ENCODE data around the gene PXN. TPM values are rescaled to one million over a fixed set of nuclear protein-coding genes. Genes with fewer than 3 reads are reported as not detected.
"Not testable (repeated sequence)": the region's sequence is repeated elsewhere in the genome, so short reads cannot be mapped to it uniquely, and the experiment has no call there.

The PXN gene
- total and polyA plus RNA-seq, 4 experiments from 2014 or later = 81.7 to 126 (median 112) TPM

DNA sequence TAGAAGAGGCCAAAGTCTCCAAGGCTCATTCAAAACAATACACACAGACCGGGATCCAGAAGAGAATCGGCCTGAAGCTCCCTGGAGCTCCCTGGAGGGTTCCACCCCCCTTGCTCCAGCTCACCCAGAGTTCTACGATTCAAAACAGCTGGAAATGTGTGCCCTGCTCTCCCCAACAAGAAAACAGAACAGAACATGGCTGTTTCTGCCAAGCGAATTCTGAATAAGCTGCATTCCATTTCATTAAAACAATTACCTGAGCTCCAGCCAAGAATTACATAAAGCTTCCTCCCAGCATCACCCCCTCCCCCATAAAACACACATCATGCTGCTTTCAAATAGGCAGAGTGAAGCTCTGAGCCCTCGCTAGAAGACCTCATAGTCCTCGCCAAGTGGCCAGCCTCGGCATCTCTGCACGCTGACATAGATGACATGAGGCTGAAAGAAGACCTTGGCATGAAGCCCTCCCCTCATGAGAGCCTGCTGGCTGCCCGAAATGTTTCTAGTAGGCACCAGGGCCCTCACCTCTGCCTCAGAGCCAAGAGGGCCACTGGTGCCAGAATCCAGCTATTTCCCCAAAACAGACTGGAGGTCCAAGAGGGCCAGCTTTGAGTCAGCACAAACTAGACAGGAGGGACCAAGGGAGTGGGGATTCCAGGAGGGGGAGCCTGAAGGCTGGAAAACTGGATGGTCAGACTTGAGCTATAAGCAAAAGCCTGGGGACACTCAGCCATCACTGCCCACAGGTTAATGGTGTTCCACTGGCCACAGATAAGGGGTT, 8.3 kb downstream of the PXN start:
- H3K9me3 ChIP-seq (ENCODE audit: control insufficient read depth in 1 of 2, low read length in 2 of 2) = no peaks in the 10 kb centered on the region
- H3K27me3 ChIP-seq (ENCODE audit: insufficient read depth, low read length) = no peaks in the 10 kb centered on the region
- no peak overlapping the region for H3K4me3 ChIP-seq (ENCODE audit: low read length in 2 of 2)
- Mint-ChIP-seq H3K27ac (peak overlapping the region; percentile 77 to 96 (median 91)), H3K4me3 (peak overlapping the region in 7 of 8 donors; percentile 20 to 71 (median 41)), H3K27me3 (no peaks in the 10 kb centered on the region), H3K36me3 (peaks cover 14 to 48% of the 10 kb centered on the region in 2 donors), H3K4me1 (peaks cover 64 to 94% (median 82%) of the 10 kb centered on the region in 4 donors), H3K9me3 (peaks cover 0 to 3% (median 0%) of the 10 kb centered on the region in 8 donors)
- no peak for DNase-seq
- H3K36me3 ChIP-seq (ENCODE audit: insufficient read depth, low read length) = no peaks in the 10 kb centered on the region
- ChIA-PET POLR2A (ENCODE audit: partially characterized antibody) (interaction anchor here (1.1 to 13.9 kb wide), 4 partner anchors 6 to 56 kb away, joined by 5 to 338 read pairs (median 156); partner anchors contain the start of genes PXN, RNU4-2 and RPLP0), CTCF (ENCODE audit: partially characterized antibody) (interaction anchor here (1.0 to 32.3 kb wide), 6 partner anchors 8 to 56 kb away, joined by 3 to 1075 read pairs (median 7); partner anchors contain the start of genes PXN, RPLP0 and SIRT4)
- H3K4me1 ChIP-seq (ENCODE audit: insufficient read depth, low read length) = peaks cover 100% of the 10 kb centered on the region
- intact Hi-C loops (cut with micrococcal nuclease) = no loop called here
- no peak overlapping the region for H3K27ac ChIP-seq (ENCODE audit: low read depth, low read length)

DNA sequence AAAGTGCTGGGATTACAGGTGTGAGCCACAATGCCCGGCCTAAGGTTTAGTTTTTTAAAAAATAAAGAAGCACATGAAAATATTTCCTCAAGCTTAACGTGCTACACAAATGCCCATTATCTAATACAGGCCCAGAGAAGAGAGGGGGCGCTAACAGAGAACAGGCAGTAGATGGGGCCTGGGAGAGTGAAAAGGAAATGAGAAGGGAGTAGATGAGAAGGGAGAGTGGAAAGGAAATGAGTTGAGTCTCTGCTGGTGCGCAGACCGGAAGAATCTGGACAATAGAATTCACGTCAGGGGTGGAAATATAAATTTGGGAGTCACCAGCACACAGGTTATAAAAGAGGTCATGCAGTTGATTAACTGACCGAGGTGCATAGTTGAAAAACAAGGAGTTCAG, 10.7 kb downstream of the PXN start:
- Histone ChIP-seq H3K4me1 (ENCODE audit: insufficient read depth, low read length) (peaks cover 99% of the 10 kb centered on the region), H3K27me3 (ENCODE audit: insufficient read depth, low read length) (no peaks in the 10 kb centered on the region), H3K9me3 (ENCODE audit: control insufficient read depth in 1 of 2, low read length in 2 of 2) (no peaks in the 10 kb centered on the region), H3K27ac (ENCODE audit: low read depth, low read length) (peak overlapping the region; percentile 66), H3K4me3 (ENCODE audit: low read length in 2 of 2) (no peak overlapping the region), H3K36me3 (ENCODE audit: insufficient read depth, low read length) (no peaks in the 10 kb centered on the region)
- CTCF ChIA-PET (ENCODE audit: partially characterized antibody) = interaction anchor here (15.8 to 32.3 kb wide), 2 partner anchors 10 to 30 kb away, joined by 192 to 1075 read pairs; partner anchors contain the start of gene PXN
- no peak for DNase-seq
- peak overlapping the region in 7 of 8 donors; percentile 29 to 80 (median 68) for H3K4me3 Mint-ChIP-seq
- peaks cover 0 to 3% (median 0%) of the 10 kb centered on the region in 8 donors for H3K9me3 Mint-ChIP-seq
- H3K27me3 Mint-ChIP-seq = no peaks in the 10 kb centered on the region
- H3K36me3 Mint-ChIP-seq = peaks cover 13 to 43% of the 10 kb centered on the region in 2 donors
- POLR2A ChIA-PET (ENCODE audit: partially characterized antibody) = interaction anchor here (9.9 to 13.9 kb wide), 4 partner anchors 9 to 53 kb away, joined by 94 to 301 read pairs (median 190); partner anchors contain the start of genes PXN, RNU4-1, RNU4-2 and RPLP0
- intact Hi-C loops (cut with micrococcal nuclease) = no loop called here
- peaks cover 64 to 93% (median 79%) of the 10 kb centered on the region in 4 donors for H3K4me1 Mint-ChIP-seq
- H3K27ac Mint-ChIP-seq = peak overlapping the region; percentile 84 to 99 (median 97)

DNA sequence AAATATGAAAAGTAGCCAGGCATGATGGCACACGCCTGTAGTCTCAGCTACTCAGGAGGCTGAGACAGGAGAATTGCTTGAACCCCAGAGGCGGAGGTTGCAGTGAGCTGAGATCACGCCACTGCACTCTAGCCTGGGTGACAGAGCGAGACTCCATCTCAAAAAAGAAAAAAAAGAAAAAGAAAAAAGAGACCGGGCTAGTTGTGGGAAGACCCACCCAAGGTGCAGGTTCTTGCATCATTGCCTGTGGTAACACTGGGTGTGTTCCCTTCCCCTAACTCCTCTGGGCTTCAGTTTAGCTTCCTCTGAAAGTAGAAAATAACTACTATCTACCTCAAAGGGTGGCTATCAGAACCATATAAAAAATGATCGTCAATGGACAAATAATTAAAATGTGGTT, 12.2 kb downstream of the PXN start:
- H3K4me3 ChIP-seq (ENCODE audit: low read length in 2 of 2) = peak overlapping the region in 1 of 2 donors; percentile 33
- H3K27me3 ChIP-seq (ENCODE audit: insufficient read depth, low read length); intact Hi-C loops (cut with micrococcal nuclease); H3K27me3 Mint-ChIP-seq; H3K9me3 Mint-ChIP-seq; H3K36me3 ChIP-seq (ENCODE audit: insufficient read depth, low read length); H3K9me3 ChIP-seq (ENCODE audit: control insufficient read depth in 1 of 2, low read length in 2 of 2): not testable (repeated sequence)
- H3K36me3 Mint-ChIP-seq = peaks cover 14 to 42% of the 10 kb centered on the region in 2 donors
- H3K27ac Mint-ChIP-seq = peak overlapping the region; percentile 84 to 99 (median 97)
- peak; percentile 79 to 86 (median 82) for DNase-seq
- peak overlapping the region; percentile 69 to 89 (median 80) for H3K4me3 Mint-ChIP-seq
- H3K4me1 Mint-ChIP-seq = peaks cover 68 to 96% (median 84%) of the 10 kb centered on the region in 4 donors
- peak overlapping the region; percentile 66 for H3K27ac ChIP-seq (ENCODE audit: low read depth, low read length)
- ChIA-PET CTCF (ENCODE audit: partially characterized antibody) (interaction anchor here (1.5 to 32.3 kb wide), 5 partner anchors 11 to 52 kb away, joined by 7 to 1075 read pairs (median 17); partner anchors contain the start of genes PXN and RPLP0), POLR2A (ENCODE audit: partially characterized antibody) (interaction anchor here (1.9 to 13.9 kb wide), 8 partner anchors 10 to 52 kb away, joined by 5 to 301 read pairs (median 60); partner anchors contain the start of genes PXN, RNU4-1, RNU4-2 and RPLP0)
- H3K4me1 ChIP-seq (ENCODE audit: insufficient read depth, low read length) = peaks cover 99% of the 10 kb centered on the region

DNA sequence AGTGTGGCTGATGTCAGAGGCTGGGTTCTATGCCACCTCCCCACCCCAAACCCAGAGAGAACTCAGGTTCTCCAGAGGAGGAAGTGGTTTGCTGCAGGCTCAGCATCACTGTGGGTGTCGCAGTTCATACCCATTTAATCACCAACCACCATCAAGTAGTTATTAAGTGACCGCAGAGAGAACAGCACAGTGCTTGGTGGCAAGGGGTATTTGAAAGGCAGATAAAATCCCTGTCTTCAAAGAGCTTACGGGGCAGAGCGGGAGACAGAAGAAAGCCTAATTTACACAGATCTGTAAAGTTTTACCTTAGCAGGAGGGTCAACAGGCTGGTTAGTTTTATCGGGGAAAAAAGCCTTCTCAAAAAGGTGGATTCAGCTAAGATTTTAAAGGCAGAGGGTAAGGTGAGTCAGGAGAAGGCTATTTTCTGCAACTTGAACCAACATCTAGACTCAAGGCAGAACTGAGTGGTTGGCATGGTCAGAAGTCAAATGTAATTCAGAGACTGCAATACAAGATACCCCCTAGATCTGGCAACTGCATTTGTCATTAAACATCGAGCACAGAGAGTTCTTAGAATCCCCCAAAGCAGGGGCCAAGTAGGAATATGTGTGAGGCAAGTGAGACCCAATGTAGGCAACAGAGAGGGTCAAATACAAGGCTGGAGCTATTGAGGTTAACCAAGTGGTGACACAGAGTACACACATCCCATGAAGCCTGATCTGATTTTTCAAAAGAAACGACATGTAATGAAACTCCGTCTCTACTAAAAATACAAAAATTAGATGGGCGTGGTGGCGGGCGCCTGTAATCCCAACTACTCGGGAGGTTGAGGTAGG, 13.2 kb downstream of the PXN start:
- no peaks in the 10 kb centered on the region for H3K36me3 ChIP-seq (ENCODE audit: insufficient read depth, low read length)
- ChIA-PET CTCF (ENCODE audit: partially characterized antibody) (interaction anchor here (1.5 to 32.3 kb wide), 5 partner anchors 12 to 51 kb away, joined by 7 to 1075 read pairs (median 17); partner anchors contain the start of genes PXN and RPLP0), POLR2A (ENCODE audit: partially characterized antibody) (interaction anchor here (0.6 to 13.9 kb wide), 13 partner anchors 8 to 263 kb away, joined by 3 to 301 read pairs (median 8); partner anchors contain the start of genes BICDL1, PXN, RAB35 and RNU4-1)
- Mint-ChIP-seq H3K4me3 (peak overlapping the region; percentile 69 to 89 (median 81)), H3K36me3 (peaks cover 12 to 41% of the 10 kb centered on the region in 2 donors), H3K27ac (peak overlapping the region; percentile 84 to 99 (median 97)), H3K27me3 (no peaks in the 10 kb centered on the region), H3K9me3 (peaks cover 0 to 3% (median 0%) of the 10 kb centered on the region in 8 donors), H3K4me1 (peaks cover 69 to 96% (median 84%) of the 10 kb centered on the region in 4 donors)
- peak overlapping the region; percentile 66 for H3K27ac ChIP-seq (ENCODE audit: low read depth, low read length)
- H3K27me3 ChIP-seq (ENCODE audit: insufficient read depth, low read length) = no peaks in the 10 kb centered on the region
- peak; percentile 88 to 95 (median 92) for DNase-seq
- intact Hi-C loops (cut with micrococcal nuclease) = loop anchor here (1.0 kb wide), 4 partner anchors 13 to 51 kb away; partner anchors contain the start of genes PXN, RNU4-2 and RPLP0
- no peaks in the 10 kb centered on the region for H3K9me3 ChIP-seq (ENCODE audit: control insufficient read depth in 1 of 2, low read length in 2 of 2)
- H3K4me1 ChIP-seq (ENCODE audit: insufficient read depth, low read length) = peaks cover 99% of the 10 kb centered on the region
- H3K4me3 ChIP-seq (ENCODE audit: low read length in 2 of 2) = peak overlapping the region; percentile 33

DNA sequence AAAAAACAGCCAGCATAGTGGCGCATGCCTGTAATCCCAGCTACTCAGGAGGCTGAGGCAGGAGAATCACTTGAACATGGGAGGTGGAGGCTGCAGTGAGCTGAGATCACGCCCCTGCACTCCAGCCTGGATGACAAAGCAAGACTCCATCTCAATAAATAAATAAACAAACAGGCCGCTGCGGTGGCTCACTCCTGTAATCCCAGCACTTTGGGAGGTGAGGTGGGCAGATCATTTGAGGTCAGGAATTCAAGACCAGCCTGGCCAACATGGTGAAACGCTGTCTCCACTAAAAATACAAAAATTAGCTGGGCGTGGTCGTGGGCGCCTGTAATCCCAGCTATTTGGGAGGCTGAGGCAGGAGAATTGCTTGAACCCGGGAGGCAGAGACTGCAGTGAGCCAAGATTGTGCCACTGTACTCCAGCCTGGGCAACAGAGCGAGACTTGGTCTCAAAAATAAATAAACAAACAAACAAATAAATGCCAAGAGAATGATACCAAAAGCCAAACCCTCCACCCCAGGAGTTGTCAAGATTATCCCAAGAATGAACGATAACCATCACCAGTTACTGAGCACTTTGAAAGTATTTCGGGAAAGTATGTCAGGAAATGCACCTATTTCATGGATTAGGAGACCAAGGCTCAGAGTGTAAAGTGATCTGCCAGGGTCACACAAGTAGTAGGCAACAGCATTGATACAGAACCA, 14.0 kb downstream of the PXN start:
- intact Hi-C loops (cut with micrococcal nuclease) = loop anchor here (1.0 kb wide), 4 partner anchors 14 to 50 kb away; partner anchors contain the start of genes PXN, RNU4-2 and RPLP0
- Mint-ChIP-seq H3K36me3 (peaks cover 12 to 37% of the 10 kb centered on the region in 2 donors), H3K4me3 (peak overlapping the region; percentile 69 to 89 (median 81)), H3K4me1 (peaks cover 71 to 92% (median 82%) of the 10 kb centered on the region in 4 donors), H3K27ac (peak overlapping the region; percentile 84 to 99 (median 97))
- Histone ChIP-seq H3K4me3 (ENCODE audit: low read length in 2 of 2) (peak overlapping the region in 1 of 2 donors; percentile 33), H3K4me1 (ENCODE audit: insufficient read depth, low read length) (peaks cover 97% of the 10 kb centered on the region), H3K27ac (ENCODE audit: low read depth, low read length) (peak overlapping the region; percentile 66)
- ChIA-PET POLR2A (ENCODE audit: partially characterized antibody) (interaction anchor here (1.2 to 13.9 kb wide), 13 partner anchors 9 to 263 kb away, joined by 3 to 301 read pairs (median 21); partner anchors contain the start of genes BICDL1, PXN, RAB35 and RNU4-1), CTCF (ENCODE audit: partially characterized antibody) (interaction anchor here (1.5 to 32.3 kb wide), 7 partner anchors 13 to 66 kb away, joined by 3 to 1075 read pairs (median 15); partner anchors contain the start of genes PXN and RPLP0)
- not testable (repeated sequence) for H3K27me3 ChIP-seq (ENCODE audit: insufficient read depth, low read length); H3K36me3 ChIP-seq (ENCODE audit: insufficient read depth, low read length); DNase-seq; H3K27me3 Mint-ChIP-seq; H3K9me3 ChIP-seq (ENCODE audit: control insufficient read depth in 1 of 2, low read length in 2 of 2); H3K9me3 Mint-ChIP-seq

All from CD4-positive, alpha-beta memory T cell (primary cell).